G401.6 (cell line): ENCODE data around the gene BRPF1.

Experiments used
- FAIRE-seq: peaks from 2 replicates; lab custom pipeline; 2012; peaks lifted over from hg19 to GRCh38; lab: Jason Lieb, UNC

The BRPF1 gene

GRCh38 chr3:9791127-9791526 lies 59.6 kb downstream of the BRPF1 start:
- FAIRE-seq, result no peak

GRCh38 chr3:9791790-9792404 lies 60.4 kb downstream of the BRPF1 start:
- no peak for FAIRE-seq

GRCh38 chr3:9792405-9793160 lies 61.0 kb downstream of the BRPF1 start, which contains the start of the genes ARPC4 and TADA3:
Gene ARPC4 (plus strand): TSS chr3:9793082. CDS start chr3:9793122, 40 bp downstream.
Gene TADA3 (minus strand): TSS chr3:9792473. CDS start chr3:9791466, 1,007 bp downstream.
- no peak for FAIRE-seq

GRCh38 chr3:9793161-9793781 lies 61.7 kb downstream of the BRPF1 start:
- FAIRE-seq, result no peak

GRCh38 chr3:9794400-9794799 lies 62.9 kb downstream of the BRPF1 start:
- no peak for FAIRE-seq

GRCh38 chr3:9795207-9795606 lies 63.7 kb downstream of the BRPF1 start:
- no peak for FAIRE-seq

- FAIRE-seq, result no peak
Observed at GRCh38 chr3:9797196-9797945, 65.8 kb downstream of the BRPF1 start.
